ENCODE measurements around the gene DISP2.

- TF ChIP-seq CTCF (conservative IDR thresholded peaks at IDR 0.05) (no peak), ZFX (IDR thresholded peaks at IDR 0.05) (no peak)
These were observed 15.4 kb upstream of the DISP2 start for GRCh38 chr15:40342416-40343320.

All from C4-2B (cell line).